Posterior vena cava (tissue), 2 donors: Measurements from ENCODE around the gene CAPN15. TPM values are rescaled to one million over a fixed set of nuclear protein-coding genes. Genes with fewer than 3 reads are reported as not detected.

ENCODE experiments used
- DNase-seq: peaks from one replicate; pipeline ENCODE4 v3.0.0-alpha.2; 2020; ENCODE audit warnings: low spot score
- intact Hi-C, 2 donors: fragments of 100-400 bp; cut with DNase I; formaldehyde crosslinking; loops; one replicate each; pipeline versions ENCODE4 v1.14.1 to v1.14.2; 2022 to 2023
- total RNA-seq, 2 donors: library from RNA; stranded (reverse); fragmentation: NEBNext Ultra II Directional; extraction: Animal tissue kit (Norgen Biotek cat#: 25700); gene quantifications; one replicate each; pipeline ENCODE4 v1.2.1, GENCODE V29; 2021
- donor health status: DM: yes; HTN: yes; CAD: no.
- donor health status: DM: yes; HTN: yes; CAD: no.

Gene CAPN15
- total RNA-seq, 2 donors from 2014 or later: 23.3 to 26.6 TPM

- intact Hi-C loops: no loop called here
- DNase-seq: no peak
Measured at GRCh38 chr16:556474-557173, 29.1 kb downstream of the CAPN15 start.

GRCh38 chr16:557463-558297 lies 30.2 kb downstream of the CAPN15 start:
- no peak for DNase-seq
- intact Hi-C loops: no loop called here

DNA sequence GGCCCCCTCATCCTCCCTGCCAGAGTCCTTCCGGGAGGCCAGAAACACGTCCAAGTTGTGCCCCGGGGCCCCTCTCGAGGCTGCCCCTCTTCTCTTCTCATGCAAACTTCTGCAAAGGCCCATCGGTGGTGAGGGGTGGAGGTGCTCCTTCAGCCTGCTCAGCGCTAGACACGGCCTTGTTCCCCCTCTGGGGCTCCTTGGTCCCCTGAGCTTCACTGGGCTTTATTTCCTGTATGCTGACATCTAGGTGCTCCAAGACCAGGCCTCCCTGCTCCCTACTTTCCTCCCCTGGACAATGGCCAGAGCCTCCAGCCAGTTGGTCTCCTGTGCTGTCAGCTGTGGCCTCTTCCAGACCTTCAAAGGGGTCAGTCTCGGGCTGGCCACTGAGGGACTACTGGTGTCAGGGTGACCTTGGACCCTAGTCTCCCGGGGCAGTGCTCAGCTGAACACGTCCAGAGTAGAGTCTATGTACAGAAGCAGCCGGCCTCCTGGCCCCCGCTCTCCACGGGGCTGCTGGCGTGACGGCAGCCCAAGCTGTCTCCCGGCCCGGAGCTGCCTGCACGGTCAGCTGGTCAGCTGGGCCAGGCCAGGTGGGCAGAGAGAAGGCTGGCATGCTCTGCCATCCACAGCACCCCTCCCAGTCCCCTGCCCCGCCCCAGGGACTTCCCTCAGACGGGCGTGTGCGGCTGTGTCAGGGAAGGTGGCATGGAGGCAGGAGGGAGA lies 30.9 kb downstream of the CAPN15 start:
- no peak for DNase-seq
- intact Hi-C loops: no loop called here

DNA sequence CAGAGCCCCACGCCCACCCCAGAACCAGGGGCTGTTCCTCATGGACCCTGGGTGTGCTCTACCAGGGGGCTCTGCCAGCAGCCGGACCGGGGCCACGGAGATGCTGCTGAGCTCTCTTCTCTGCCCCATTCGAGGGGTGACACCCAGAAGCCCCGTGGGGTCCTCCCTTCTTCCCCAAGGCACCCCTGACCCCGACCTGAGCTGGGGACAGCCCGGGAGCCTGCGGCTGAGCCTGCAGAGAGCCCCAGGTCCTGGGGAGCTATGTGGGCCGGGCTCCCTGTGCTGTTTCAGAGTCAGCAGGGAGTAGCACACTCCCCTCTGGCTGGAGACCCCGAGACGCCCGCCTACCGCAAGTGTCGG lies 31.5 kb downstream of the CAPN15 start:
- no peak for DNase-seq
- intact Hi-C loops: no loop called here

GRCh38 chr16:559411-560203 lies 32.1 kb downstream of the CAPN15 start:
- DNase-seq: no peak
- intact Hi-C loops: no loop called here

DNA sequence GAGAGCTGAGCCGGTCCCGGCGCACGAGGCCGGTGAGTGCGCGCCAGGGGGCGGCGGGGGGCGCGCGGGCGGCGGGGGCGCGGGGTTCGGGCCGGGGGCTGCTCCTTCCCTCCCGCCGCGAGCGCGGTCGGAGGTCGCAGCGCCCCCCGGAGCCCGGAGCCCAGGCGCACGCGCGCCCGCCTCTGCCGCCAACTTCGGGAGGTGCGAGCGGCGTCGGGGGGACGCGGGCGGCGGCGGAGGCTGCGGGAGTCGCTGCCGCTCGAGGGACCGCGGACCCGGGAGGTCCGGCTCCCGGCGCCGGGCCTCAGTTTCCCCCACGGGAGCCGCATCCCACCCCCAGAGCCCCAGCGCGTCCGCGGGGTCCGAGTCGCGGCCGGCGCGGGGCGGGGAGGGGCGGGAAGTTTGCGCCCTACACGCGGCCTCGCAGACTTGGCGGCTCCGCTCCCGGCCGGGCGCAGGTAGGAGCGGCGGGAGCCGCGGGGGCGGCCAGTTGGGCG lies 32.7 kb downstream of the CAPN15 start, which contains the start of gene PRR35:
Gene PRR35 (plus strand): TSS at position 191 of the 497 bp plus-strand sequence. CDS start 2,901 bp downstream, outside the sequence.
- no peak for DNase-seq
- intact Hi-C loops: no loop called here

- intact Hi-C loops: no loop called here
- no peak for DNase-seq
Measured at GRCh38 chr16:560701-561412, 33.3 kb downstream of the CAPN15 start.

DNA sequence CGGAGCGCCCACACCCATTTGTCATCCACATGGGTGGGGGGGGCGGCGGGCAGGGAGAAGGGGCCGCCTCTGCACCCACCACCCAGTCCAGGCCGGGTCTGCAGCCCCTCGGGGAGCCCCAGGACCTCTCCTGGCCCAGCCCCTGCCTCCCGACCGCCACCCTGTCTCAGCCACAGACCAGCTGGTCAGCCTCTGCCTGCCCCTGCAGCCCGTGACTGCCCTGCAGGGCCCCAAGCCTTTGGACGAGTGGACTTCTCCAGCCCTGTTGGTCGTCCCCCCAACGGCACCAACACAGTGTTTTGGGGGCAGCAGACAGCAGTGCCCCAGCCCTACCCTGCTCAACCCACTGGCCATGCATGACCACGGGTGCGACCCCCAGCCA lies 33.9 kb downstream of the CAPN15 start:
- intact Hi-C loops: no loop called here
- no peak for DNase-seq

- intact Hi-C loops: no loop called here
- no peak for DNase-seq
Measured at GRCh38 chr16:561957-562938, 34.7 kb downstream of the CAPN15 start.

GRCh38 chr16:563072-563644 lies 35.6 kb downstream of the CAPN15 start:
- no peak for DNase-seq
- intact Hi-C loops: no loop called here

DNA sequence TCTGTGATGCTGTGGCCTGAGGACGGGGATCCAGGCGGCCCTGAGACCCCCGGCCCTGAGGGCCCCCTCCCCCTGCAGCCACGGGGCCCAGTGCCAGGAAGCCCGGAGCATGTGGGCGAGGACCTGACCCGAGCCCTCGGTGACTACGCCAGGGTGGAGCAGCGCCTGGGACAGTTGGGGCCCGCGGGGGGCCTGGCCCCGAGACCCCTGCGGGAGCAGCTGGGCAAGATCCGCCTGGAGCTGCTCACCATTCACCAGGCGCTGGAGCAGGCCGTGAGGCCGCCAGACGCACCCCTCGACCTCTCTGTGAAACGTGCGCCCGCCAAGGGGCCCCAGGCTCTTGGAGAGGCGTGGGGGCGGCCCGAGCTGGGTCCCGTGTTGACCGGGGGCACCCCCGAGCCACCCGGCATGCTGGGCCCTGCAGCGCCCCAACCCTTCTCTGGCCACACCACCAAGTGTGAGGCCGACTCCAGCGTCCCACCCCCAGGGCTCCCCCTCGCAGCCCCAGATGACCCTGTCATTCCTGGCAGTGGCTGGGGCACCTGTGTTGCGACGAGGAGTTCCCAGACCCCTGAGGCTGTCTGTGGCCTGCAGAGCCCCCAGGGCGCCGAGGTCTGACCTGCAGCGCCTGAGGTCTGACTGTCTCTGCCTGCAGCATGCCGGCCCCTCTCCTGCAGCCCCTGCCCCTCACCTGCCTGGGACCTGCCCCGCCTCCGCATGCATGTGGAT lies 37.3 kb downstream of the CAPN15 start:
- intact Hi-C loops: no loop called here
- DNase-seq: no peak

DNA sequence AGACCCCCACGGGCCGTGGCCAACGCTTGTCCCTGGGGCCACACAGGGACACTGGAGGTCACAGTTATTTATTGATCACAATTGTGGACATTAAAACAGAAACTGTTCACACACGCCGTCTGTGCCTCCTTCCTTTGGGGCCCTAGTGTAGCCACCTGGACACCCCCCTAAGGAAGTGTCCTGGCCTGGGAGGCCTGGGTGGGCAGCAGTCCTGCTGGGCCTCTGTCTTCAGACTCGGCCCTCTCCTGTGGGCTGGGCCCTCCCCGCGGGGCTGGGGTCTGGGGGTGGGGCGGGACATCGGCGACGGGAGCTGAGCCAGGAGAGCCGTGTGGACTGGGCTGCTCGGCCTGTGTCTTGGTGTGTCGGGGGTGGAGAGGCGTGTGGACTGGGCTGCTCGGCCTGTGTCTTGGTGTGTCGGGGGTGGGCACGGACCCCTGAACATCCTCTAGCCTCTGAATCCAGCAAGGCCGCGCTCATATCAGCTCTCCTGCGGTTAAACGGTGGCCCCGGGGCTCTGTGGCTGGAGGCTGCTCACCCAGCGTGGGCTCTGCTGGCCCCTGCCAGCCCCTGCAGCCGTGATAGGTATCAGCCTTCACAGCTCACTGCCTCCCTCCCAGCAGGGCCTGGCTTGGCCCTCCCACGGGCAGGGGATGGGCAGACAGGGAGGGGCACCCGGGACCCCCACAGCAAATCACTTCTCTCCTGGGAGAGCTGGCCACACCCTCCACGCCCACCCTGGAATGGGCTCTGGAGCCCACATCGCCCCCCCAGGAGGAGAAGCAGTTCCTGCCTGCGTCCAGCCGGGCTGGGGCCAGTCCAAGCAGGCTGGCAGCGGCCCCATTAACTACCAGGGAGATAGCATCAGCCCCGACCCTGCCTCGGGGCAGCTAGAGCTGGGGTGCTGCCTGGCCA lies 38.2 kb downstream of the CAPN15 start:
- intact Hi-C loops: no loop called here
- no peak for DNase-seq

DNA sequence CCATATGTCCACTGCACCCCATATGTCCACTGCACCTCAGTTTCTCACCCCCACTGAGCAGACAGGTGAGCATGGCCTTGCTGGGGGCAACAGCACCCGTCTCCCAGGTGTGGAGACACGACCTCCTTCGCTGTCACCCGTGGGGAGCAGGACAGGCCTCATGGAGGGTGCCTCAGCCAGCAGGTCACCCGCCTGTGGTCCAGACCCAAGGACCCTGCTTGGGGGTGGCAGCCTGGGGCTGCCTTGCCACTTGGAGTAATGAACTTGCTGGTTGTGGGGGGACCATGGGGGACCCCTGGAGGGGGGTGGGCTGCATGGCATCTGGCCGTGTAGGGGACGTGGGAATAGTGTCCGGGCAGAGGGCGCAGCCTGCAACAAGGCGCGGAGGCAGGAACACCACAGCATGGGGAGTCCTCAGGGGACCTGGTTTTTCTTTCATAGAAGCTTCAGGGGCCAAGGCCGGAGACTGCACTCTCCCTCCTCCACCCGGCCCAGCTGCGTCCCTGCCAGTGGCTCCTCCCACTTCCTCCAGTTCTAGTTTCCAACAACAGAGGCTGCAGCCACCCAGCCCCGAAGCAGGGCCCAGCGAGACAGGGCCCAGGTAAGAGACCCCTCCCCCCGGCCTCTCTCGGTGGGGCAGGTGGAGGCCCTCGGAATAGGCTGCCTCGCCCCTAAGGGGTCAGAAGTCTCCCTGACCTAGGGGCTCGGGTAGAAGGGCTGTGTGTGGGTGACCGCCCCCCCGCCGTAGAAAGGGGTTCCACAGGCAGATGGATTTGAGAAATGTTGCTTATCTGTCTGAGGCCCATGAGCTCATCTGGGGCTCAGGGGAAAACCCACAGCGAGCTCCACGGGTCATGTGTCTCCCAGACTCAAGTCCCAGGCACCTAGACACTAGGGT lies 39.2 kb downstream of the CAPN15 start, which contains the start of gene NHLRC4:
Gene NHLRC4 (plus strand): TSS at position 531 of the 898 bp plus-strand sequence. CDS start 1,043 bp downstream, outside the sequence.
- intact Hi-C loops: no loop called here
- DNase-seq: peak; percentile 92
